ENCODE measurements around the gene RBMS1. TPM values are rescaled to one million over a fixed set of nuclear protein-coding genes. Genes with fewer than 3 reads are reported as not detected.

Gene RBMS1
- total RNA-seq, 4 donors from 2014 or later, result 13.0 to 24.5 (median 14.1) TPM

DNA sequence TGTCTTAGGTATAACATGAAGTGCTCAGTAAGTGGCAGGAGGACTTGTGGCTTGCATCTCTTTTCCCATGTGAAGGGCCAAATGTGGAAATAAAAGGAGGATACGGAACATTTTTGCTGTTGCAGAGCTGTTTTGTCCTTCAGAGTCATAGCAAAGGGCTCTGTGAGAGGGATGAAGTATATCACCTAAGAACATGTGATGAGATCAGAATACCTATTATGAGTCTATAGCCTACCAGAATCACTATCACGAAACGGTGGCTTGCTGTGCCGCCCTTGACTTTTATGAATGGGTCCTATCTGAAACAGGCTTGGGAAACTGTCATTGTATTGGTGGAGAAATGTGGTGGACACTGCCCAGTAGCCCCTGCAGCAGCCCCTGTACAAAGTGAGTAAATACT lies 226.6 kb downstream of the RBMS1 start:
- no peak for TF ChIP-seq POLR2A (IDR thresholded peaks at IDR 0.05)
- TF ChIP-seq, protein P1, sequence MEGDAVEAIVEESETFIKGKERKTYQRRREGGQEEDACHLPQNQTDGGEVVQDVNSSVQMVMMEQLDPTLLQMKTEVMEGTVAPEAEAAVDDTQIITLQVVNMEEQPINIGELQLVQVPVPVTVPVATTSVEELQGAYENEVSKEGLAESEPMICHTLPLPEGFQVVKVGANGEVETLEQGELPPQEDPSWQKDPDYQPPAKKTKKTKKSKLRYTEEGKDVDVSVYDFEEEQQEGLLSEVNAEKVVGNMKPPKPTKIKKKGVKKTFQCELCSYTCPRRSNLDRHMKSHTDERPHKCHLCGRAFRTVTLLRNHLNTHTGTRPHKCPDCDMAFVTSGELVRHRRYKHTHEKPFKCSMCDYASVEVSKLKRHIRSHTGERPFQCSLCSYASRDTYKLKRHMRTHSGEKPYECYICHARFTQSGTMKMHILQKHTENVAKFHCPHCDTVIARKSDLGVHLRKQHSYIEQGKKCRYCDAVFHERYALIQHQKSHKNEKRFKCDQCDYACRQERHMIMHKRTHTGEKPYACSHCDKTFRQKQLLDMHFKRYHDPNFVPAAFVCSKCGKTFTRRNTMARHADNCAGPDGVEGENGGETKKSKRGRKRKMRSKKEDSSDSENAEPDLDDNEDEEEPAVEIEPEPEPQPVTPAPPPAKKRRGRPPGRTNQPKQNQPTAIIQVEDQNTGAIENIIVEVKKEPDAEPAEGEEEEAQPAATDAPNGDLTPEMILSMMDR (IDR thresholded peaks at IDR 0.05 in 4 of 5, conservative IDR thresholded peaks at IDR 0.05 in 1 of 5), result no peak
- H3K27me3 ChIP-seq, result no peaks in the 10 kb centered on the region
- in situ Hi-C loops (cut with MboI; ENCODE audit: low sequenced_read_pairs in 4 of 4) (no loop called here), intact Hi-C loops (cut with DNase I; ENCODE audit: low total_unique reads) (no loop called here)
- no peak for ATAC-seq
- H3K36me3 ChIP-seq, result no peaks in the 10 kb centered on the region
- no peak for DNase-seq
- peaks cover 11 to 28% of the 10 kb centered on the region in 2 donors for H3K4me1 ChIP-seq
- H3K9me3 ChIP-seq, result no peaks in the 10 kb centered on the region
- no peak overlapping the region for H3K27ac ChIP-seq
- H3K4me3 ChIP-seq, result no peak overlapping the region

GRCh38 chr2:160266037-160266551 lies 227.5 kb downstream of the RBMS1 start:
- intact Hi-C loops (cut with DNase I; ENCODE audit: low total_unique reads), result no loop called here
- in situ Hi-C loops (cut with MboI; ENCODE audit: low sequenced_read_pairs in 4 of 4), result no loop called here
- H3K36me3 ChIP-seq, result no peaks in the 10 kb centered on the region
- ATAC-seq (no peak), DNase-seq (no peak)
- TF ChIP-seq POLR2A (IDR thresholded peaks at IDR 0.05), result no peak
- TF ChIP-seq, protein P1 (IDR thresholded peaks at IDR 0.05 in 4 of 5, conservative IDR thresholded peaks at IDR 0.05 in 1 of 5), result no peak
- no peaks in the 10 kb centered on the region for H3K27me3 ChIP-seq
- H3K27ac ChIP-seq, result no peak overlapping the region
- H3K4me3 ChIP-seq, result no peak overlapping the region
- H3K9me3 ChIP-seq, result no peaks in the 10 kb centered on the region
- H3K4me1 ChIP-seq, result peaks cover 11 to 36% of the 10 kb centered on the region in 2 donors

GRCh38 chr2:160264308-160264707 lies 229.3 kb downstream of the RBMS1 start:
- Histone ChIP-seq H3K4me3 (no peak overlapping the region), H3K27me3 (no peaks in the 10 kb centered on the region), H3K27ac (no peak overlapping the region), H3K4me1 (peaks cover 8 to 28% of the 10 kb centered on the region in 2 donors), H3K36me3 (no peaks in the 10 kb centered on the region), H3K9me3 (no peaks in the 10 kb centered on the region)
- DNase-seq, result no peak
- no peak for TF ChIP-seq POLR2A (IDR thresholded peaks at IDR 0.05)
- TF ChIP-seq, protein P1 (IDR thresholded peaks at IDR 0.05 in 4 of 5, conservative IDR thresholded peaks at IDR 0.05 in 1 of 5), result no peak
- intact Hi-C loops (cut with DNase I; ENCODE audit: low total_unique reads) (no loop called here), in situ Hi-C loops (cut with MboI; ENCODE audit: low sequenced_read_pairs in 4 of 4) (no loop called here)
- no peak for ATAC-seq

GRCh38 chr2:160261732-160262131 lies 231.9 kb downstream of the RBMS1 start:
- Histone ChIP-seq H3K4me3 (no peak overlapping the region), H3K9me3 (no peaks in the 10 kb centered on the region), H3K36me3 (no peaks in the 10 kb centered on the region), H3K4me1 (peaks cover 0 to 12% of the 10 kb centered on the region in 2 donors), H3K27me3 (no peaks in the 10 kb centered on the region), H3K27ac (peak overlapping the region in 3 of 4 donors; percentile 5 to 45 (median 23))
- no peak for DNase-seq
- peak in 1 of 2 donors; percentile 61 for ATAC-seq
- intact Hi-C loops (cut with DNase I; ENCODE audit: low total_unique reads), result no loop called here
- in situ Hi-C loops (cut with MboI; ENCODE audit: low sequenced_read_pairs in 4 of 4), result no loop called here
- TF ChIP-seq, protein P1 (IDR thresholded peaks at IDR 0.05 in 4 of 5, conservative IDR thresholded peaks at IDR 0.05 in 1 of 5), result no peak
- TF ChIP-seq POLR2A (IDR thresholded peaks at IDR 0.05), result no peak

GRCh38 chr2:160258492-160258805 lies 235.2 kb downstream of the RBMS1 start:
- peaks cover 5 to 18% of the 10 kb centered on the region in 2 donors for H3K4me1 ChIP-seq
- TF ChIP-seq, protein P1 (IDR thresholded peaks at IDR 0.05 in 4 of 5, conservative IDR thresholded peaks at IDR 0.05 in 1 of 5), result no peak
- no peak for TF ChIP-seq POLR2A (IDR thresholded peaks at IDR 0.05)
- no peaks in the 10 kb centered on the region for H3K9me3 ChIP-seq
- no peak overlapping the region for H3K27ac ChIP-seq
- no peak overlapping the region for H3K4me3 ChIP-seq
- ATAC-seq (no peak), DNase-seq (no peak)
- intact Hi-C loops (cut with DNase I; ENCODE audit: low total_unique reads), result no loop called here
- no peaks in the 10 kb centered on the region for H3K27me3 ChIP-seq
- in situ Hi-C loops (cut with MboI; ENCODE audit: low sequenced_read_pairs in 4 of 4), result loop anchor here in 1 of 4 donors (10.0 kb wide), 1 partner anchor 736 kb away; no protein-coding TSS in a partner anchor
- H3K36me3 ChIP-seq, result no peaks in the 10 kb centered on the region
